NCI-H69 (cell line): ENCODE results near the gene CSH2.
"Not testable (repeated sequence)": the region's sequence is repeated elsewhere in the genome, so short reads cannot be mapped to it uniquely, and the experiment has no call there.

Experiments
- DNase-seq: peaks from one replicate; lab custom pipeline; 2025; lab: John Stamatoyannopoulos, UW

Gene CSH2

GRCh38 chr17:63873577-63873976 lies at the start of gene CSH2:
Gene CSH2, minus strand, starts transcription at chr17:63873677. Its CDS starts 63 bp downstream, at chr17:63873614.
- DNase-seq: not testable (repeated sequence)

GRCh38 chr17:63922402-63922801 lies 48.9 kb upstream of the CSH2 start:
- DNase-seq: not testable (repeated sequence)

GRCh38 chr17:63920779-63921178 lies 47.3 kb upstream of the CSH2 start:
- DNase-seq: peak; percentile 27

GRCh38 chr17:63920050-63920449 lies 46.6 kb upstream of the CSH2 start:
- DNase-seq: not testable (repeated sequence)

- peak; percentile 62 for DNase-seq
Measured at GRCh38 chr17:63919311-63919723, 45.8 kb upstream of the CSH2 start.

- not testable (repeated sequence) for DNase-seq
Measured at GRCh38 chr17:63918789-63919305, 45.4 kb upstream of the CSH2 start, which contains the start of gene GH1. Gene GH1, minus strand, starts transcription at chr17:63918839. Its CDS starts 63 bp downstream, at chr17:63918776.

- no peak for DNase-seq
Measured at GRCh38 chr17:63918305-63918704, 44.8 kb upstream of the CSH2 start.

- no peak for DNase-seq
Measured at GRCh38 chr17:63917646-63918045, 44.2 kb upstream of the CSH2 start.

- DNase-seq: not testable (repeated sequence)
Measured at GRCh38 chr17:63917206-63917605, 43.7 kb upstream of the CSH2 start.

- no peak for DNase-seq
Measured at GRCh38 chr17:63916566-63917185, 43.2 kb upstream of the CSH2 start.

- DNase-seq: not testable (repeated sequence)
Measured at GRCh38 chr17:63915753-63916152, 42.3 kb upstream of the CSH2 start.

- DNase-seq: no peak
Measured at GRCh38 chr17:63914471-63914870, 41.0 kb upstream of the CSH2 start.

GRCh38 chr17:63911657-63912100 lies 38.2 kb upstream of the CSH2 start:
- DNase-seq: peak; percentile 43

GRCh38 chr17:63911041-63911635 lies 37.7 kb upstream of the CSH2 start, which contains the start of gene CSHL1:
Gene CSHL1, minus strand, starts transcription at chr17:63911258. Its CDS starts 62 bp downstream, at chr17:63911196.
- DNase-seq: no peak

GRCh38 chr17:63910096-63910495 lies 36.6 kb upstream of the CSH2 start:
- DNase-seq: no peak

- DNase-seq: not testable (repeated sequence)
Measured at GRCh38 chr17:63909586-63909985, 36.1 kb upstream of the CSH2 start.

GRCh38 chr17:63907161-63907778 lies 33.8 kb upstream of the CSH2 start:
- DNase-seq: peak; percentile 29

- DNase-seq: not testable (repeated sequence)
Measured at GRCh38 chr17:63904796-63905195, 31.3 kb upstream of the CSH2 start.

GRCh38 chr17:63903787-63904201 lies 30.3 kb upstream of the CSH2 start:
- peak; percentile 18 for DNase-seq

- DNase-seq: peak; percentile 12
Measured at GRCh38 chr17:63901971-63902370, 28.5 kb upstream of the CSH2 start.

- DNase-seq: not testable (repeated sequence)
Measured at GRCh38 chr17:63898899-63899798, 25.7 kb upstream of the CSH2 start.
